Fibroblast of villous mesenchyme (primary cell): ENCODE results near the gene GTF3C4. TPM values are rescaled to one million over a fixed set of nuclear protein-coding genes. Genes with fewer than 3 reads are reported as not detected.
A peak's percentile ranks its signal among the peaks of the same experiment; 100 is the strongest.

Experiments used
- DNase-seq: peaks from one replicate; pipeline ENCODE4 v3.0.0-alpha.2; 2010; ENCODE audit warnings: low read depth
- H3K4me3 ChIP-seq: 2 replicates; pipeline ENCODE4 v1.5.1; 2011; ENCODE audit warnings: low read depth, mild to moderate bottlenecking, low read length
- total RNA-seq: library from RNA; depleted of rRNA; stranded (reverse); fragments of >200 nt; gene quantifications from 2 replicates; pipeline ENCODE4 v1.2.3, GENCODE V29; 2012
- TF ChIP-seq, protein P1 (sequence below): IDR thresholded peaks from 2 replicates; pipeline ENCODE4 v1.5.1; 2012; ENCODE audit warnings: low read depth, mild to moderate bottlenecking, low read length; ENCODE audit not compliant: insufficient read depth

GTF3C4 gene
- total RNA-seq, 1 donor = 22.9 TPM

DNA sequence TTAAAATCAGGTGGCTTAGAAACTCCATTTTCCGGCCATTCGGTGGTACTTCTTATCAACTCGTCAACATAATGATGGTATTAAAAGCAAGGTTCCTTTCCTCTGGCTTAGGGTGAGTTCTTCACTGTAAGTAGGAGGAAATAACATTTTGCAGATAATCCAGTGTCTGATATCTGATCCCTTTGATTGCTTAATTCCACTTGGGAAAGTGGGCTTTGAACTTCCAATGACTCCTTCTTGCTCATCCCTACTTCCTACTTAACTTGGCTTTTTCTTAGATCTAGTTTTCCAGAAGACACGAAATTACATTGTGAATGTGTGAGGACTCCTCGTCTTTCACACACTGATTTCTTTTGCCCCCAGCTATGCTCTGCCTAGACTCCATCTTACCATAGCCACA, 32.0 kb upstream of the GTF3C4 start:
- TF ChIP-seq, protein P1, sequence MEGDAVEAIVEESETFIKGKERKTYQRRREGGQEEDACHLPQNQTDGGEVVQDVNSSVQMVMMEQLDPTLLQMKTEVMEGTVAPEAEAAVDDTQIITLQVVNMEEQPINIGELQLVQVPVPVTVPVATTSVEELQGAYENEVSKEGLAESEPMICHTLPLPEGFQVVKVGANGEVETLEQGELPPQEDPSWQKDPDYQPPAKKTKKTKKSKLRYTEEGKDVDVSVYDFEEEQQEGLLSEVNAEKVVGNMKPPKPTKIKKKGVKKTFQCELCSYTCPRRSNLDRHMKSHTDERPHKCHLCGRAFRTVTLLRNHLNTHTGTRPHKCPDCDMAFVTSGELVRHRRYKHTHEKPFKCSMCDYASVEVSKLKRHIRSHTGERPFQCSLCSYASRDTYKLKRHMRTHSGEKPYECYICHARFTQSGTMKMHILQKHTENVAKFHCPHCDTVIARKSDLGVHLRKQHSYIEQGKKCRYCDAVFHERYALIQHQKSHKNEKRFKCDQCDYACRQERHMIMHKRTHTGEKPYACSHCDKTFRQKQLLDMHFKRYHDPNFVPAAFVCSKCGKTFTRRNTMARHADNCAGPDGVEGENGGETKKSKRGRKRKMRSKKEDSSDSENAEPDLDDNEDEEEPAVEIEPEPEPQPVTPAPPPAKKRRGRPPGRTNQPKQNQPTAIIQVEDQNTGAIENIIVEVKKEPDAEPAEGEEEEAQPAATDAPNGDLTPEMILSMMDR = no peak
- peak; percentile 58 for DNase-seq
- no peak overlapping the region for H3K4me3 ChIP-seq

DNA sequence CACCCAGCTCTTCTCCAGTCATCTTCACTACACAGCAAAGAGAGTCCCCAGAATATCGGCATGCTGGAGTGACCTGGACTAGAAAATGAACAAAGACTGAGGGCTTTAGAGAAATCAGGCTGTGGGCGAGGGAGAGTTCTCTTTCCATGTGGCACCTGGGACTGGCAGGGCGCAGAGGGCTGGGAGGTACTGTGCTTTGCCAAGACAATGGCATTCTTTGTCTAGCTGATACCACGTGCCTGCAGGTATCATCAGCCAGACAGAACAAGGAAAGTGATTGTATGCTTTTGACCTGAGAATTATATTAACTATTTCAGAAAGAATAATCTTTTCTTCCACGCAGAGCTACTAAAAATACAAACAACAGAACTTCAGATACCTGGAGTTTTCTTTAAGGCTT, 30.9 kb upstream of the GTF3C4 start:
- no peak overlapping the region for H3K4me3 ChIP-seq
- TF ChIP-seq, protein P1 = no peak
- DNase-seq = no peak

DNA sequence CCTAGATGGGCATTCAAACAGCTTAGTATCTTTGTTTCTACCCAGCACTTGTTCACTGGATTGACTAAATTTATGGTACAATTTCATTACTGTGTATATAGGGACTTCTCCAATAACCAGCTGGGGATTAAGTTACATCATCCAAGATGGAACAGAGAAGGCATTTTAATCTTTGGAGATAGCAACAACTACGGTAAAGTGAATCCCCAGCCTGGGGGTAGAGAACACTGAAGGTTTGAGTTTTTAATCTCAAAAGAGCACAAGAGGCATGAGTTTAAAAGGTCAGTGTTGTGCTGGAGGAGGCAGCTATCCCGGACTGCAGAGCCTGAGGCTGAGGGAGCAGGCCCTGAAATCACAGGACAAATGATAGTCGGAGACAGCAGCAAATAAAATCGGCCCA, 29.0 kb upstream of the GTF3C4 start:
- TF ChIP-seq, protein P1 = no peak
- DNase-seq = peak; percentile 90
- no peak overlapping the region for H3K4me3 ChIP-seq

DNA sequence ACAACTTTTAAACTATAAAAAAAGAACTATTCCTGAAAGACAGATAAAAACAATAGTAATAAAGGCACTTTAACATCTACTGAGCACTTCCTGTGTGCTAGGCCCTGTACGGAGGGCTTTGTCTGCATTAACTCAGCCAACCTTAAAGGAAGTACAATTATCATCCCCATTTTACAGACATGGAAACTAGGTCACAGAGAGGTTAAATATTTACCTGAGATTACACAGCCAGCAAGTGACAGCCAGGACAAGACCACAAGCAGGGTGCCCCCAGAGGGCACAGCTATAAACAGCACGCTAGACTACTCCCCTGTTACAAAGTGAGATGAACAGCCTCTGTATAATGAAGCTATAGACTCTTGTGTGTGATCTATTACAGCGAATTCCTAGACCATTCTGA, 26.0 kb upstream of the GTF3C4 start:
- H3K4me3 ChIP-seq = no peak overlapping the region
- DNase-seq = no peak
- TF ChIP-seq, protein P1 = no peak

DNA sequence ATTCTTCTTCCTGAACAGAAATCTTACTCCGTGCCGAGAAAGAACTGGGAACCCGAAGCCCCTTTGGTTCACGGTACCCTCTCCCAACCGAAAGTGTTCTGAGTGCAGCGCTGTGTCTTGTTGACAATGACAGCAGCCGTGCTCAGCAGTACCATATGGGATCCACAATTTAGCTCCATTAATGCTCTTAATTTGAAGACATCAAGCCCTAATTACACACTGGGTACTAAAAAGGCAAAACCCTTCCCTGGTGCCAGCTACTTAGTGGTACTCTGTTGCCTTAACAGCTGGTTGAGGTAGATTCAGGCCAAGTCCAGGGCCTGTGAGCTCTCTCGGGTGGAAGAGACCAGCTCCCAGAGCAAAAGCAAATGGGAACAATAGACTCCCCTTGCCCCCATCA, 25.0 kb upstream of the GTF3C4 start:
- no peak for DNase-seq
- H3K4me3 ChIP-seq = no peak overlapping the region
- TF ChIP-seq, protein P1 = no peak

DNA sequence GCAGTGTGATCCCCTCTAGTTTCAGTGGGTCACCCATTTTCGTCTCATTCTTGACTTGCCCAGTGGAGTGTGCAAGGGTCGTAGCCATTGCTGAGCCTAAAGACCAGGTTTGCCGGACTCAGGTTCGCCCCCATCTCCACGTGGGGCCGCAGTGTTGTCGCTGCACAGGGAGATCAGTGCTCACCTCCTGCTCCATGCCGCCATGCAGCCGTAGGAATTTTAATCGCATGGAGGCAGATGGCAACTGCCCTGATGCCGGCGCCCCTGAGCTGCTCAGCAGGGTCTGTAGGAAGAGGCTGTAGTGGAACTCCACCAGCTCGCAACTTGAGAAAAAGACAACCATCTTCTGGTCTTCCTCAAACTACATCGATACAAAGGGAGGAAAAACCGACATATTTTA, 24.6 kb upstream of the GTF3C4 start:
- DNase-seq = no peak
- TF ChIP-seq, protein P1 = no peak
- H3K4me3 ChIP-seq = no peak overlapping the region

DNA sequence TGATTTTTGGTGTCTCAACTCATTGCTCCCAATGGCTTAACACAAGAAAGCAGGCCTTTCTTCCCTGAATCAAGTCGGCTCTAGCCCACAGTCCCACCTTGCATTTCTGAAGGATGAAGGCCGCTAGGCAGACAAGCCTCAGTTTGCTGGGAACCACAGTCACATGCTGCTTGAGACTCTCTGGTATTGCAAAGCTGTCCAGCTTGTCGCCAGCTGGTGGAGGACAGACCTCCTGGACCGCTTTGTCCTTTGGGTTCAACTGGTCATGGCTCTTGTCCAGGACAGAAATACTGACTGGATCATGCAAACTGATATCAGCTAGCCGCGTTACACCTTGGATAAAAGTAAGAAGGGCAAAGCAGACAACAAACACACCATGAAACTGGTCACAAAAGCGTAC, 23.5 kb upstream of the GTF3C4 start:
- TF ChIP-seq, protein P1 = no peak

More for the DNA sequence above, 23.5 kb upstream of the GTF3C4 start:
- DNase-seq = peak; percentile 52
- H3K4me3 ChIP-seq = no peak overlapping the region
